SIG-M5 treated with dmso at 0.1 percent for 504 hours (cell line): ENCODE measurements around the gene CTU1.

Experiments
- DNase-seq: peaks from one replicate; lab custom pipeline; 2025; ENCODE audit not compliant: unreplicated experiment; lab: John Stamatoyannopoulos, UW

The CTU1 gene

DNA sequence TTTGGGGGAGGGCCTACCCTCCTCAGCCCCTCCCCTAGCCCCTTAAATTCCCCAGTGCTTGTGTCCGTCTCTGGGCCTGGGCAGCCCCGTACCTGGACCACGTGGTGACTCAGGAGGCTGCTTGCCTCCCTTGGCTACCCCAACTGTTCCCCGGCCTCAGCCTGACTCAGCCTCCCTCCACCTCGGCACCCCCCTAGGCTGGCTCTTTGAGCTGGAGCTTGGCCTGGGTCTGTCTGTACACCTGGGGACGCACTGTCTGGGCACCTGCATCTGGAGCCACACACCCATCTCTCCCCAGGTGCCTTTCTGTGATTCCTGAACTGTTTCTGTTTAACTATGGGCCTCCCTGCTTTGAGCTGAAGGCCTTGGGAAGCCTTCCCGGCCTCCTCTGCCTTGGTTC is 23.7 kb downstream of the CTU1 start:
- DNase-seq, result no peak

GRCh38 chr19:51083783-51084182 is 24.4 kb downstream of the CTU1 start:
- DNase-seq, result no peak

DNA sequence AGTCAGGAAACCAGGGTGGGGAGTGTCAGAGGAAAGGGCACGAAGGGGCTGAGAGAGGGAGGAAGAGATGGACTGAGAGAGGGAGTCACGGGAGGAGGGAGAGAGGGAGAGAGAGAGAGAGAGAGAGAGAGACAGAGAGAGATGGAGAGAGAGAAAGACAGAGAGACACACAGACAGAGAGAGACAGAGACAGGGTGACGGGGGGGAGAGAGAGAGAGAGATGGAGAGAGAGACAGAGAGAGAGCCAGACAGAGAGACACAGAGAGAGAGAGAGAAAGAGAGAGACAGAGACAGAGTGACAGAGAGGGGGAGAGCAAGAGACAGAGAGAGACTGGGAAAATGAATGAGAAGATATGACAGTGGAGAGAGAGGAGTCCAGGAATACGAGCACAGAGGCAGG is 25.0 kb downstream of the CTU1 start:
- no peak for DNase-seq

- DNase-seq, result no peak
These were observed 25.6 kb downstream of the CTU1 start, which contains the start of gene KLK14 for GRCh38 chr19:51082611-51083010. KLK14 (minus strand) TSS chr19:51082887; CDS start chr19:51082614, 273 bp downstream.

DNA sequence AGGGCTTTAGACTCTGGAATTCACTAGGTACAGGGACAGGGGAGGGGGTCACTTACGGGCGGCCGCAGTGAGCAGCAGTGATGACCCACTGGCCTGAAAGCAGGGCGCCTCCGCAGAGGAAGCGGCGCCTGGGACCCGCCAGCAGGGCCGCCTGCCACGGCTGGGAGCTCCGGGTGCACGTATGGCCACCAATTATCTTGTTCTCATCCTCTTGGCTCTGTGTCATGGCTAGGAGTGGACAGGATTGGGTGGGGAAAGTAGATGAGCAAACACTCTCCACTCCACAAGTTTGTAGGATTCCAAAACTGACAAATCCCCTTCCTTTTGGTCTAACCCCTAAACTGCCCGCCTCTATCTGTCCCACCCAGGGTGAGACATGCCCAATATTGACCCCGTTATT is 26.7 kb downstream of the CTU1 start:
- DNase-seq, result no peak

DNA sequence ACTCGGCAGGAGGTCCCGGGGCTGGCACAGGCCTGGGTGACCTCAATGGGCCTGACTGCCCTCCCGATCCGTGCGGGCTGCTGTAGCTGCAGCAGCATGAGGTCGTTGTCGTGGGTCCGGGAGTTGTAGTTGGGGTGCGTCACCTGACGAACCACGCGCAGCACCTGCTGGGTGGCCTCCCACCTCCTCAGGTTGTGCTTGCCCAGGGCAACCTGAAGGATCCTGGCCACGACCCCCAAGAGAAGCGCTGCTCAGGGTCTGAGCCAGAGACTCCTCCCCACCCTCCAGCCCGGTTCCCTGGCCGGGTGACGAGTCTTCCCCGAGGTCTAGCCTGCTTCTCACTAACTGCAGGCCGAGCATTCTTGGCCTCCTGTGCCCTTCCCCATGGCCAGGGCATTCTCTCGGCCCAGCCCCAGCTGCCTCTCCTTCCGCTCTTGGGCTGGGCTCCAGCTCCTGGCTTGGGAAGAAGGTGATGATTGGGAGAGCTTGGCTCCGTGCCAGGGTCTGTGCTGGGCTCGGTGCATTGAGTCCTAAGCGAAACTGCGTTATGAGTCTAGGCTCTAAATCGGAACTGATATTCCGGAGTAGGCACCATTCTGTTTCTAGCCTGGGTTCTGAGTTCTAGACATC is 28.6 kb downstream of the CTU1 start:
- no peak for DNase-seq

GRCh38 chr19:51078731-51079130 is 29.5 kb downstream of the CTU1 start:
- no peak for DNase-seq

- no peak for DNase-seq
These were observed 30.1 kb downstream of the CTU1 start for GRCh38 chr19:51078104-51078503.

- DNase-seq, result no peak
These were observed 31.5 kb downstream of the CTU1 start for GRCh38 chr19:51076631-51077213.

- DNase-seq, result no peak
These were observed 32.2 kb downstream of the CTU1 start for GRCh38 chr19:51075998-51076397.

DNA sequence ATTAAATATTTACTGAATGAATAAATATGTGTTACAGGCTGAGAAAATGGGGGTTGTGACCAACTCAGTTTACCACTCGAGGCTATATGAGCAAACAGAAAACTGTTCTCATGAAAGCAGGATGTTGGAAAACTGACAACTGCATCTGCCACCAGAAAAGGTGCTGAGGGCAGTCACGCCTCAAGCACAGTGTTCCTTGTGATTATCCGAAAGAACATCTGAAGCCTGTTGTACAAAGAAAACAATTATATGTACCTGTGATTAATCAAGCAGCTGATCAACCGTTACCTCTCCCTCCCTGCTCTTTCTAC is 37.2 kb downstream of the CTU1 start:
- DNase-seq, result peak; percentile 30

DNA sequence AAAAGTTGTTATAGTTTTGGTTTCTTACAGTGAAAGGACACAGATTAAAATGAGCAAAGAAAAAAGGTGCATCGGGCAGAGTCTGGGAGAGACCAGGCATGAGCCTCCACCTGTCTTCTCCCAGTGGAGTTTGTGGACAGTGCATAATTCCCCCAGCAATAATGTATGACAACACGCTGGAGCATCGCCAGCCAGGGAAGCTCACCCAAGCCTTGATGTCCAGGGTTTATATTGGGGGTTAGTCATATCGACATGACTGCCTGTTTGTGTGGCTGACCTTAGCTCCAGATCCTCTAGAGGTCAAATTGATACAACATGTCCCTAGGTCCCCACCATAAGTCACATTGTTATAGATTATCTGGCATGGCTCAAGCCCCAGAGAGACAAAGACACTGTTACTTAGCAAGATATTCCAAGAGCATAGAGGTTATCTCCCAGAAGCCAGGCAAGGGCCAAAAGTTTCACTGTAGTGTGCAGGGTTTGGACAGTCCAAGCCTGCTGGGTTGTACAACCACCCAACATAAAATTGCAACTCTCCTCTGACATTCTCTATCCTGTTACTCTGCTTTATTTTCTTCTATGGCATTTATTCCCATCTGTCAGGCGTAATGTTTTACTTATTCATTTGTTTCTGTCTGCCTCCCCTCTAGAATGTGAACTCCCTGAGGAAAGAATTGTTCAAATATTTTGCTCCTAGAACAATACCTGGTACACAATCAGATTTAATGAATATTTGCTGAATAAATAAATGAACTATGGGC is 37.7 kb downstream of the CTU1 start:
- DNase-seq, result no peak

DNA sequence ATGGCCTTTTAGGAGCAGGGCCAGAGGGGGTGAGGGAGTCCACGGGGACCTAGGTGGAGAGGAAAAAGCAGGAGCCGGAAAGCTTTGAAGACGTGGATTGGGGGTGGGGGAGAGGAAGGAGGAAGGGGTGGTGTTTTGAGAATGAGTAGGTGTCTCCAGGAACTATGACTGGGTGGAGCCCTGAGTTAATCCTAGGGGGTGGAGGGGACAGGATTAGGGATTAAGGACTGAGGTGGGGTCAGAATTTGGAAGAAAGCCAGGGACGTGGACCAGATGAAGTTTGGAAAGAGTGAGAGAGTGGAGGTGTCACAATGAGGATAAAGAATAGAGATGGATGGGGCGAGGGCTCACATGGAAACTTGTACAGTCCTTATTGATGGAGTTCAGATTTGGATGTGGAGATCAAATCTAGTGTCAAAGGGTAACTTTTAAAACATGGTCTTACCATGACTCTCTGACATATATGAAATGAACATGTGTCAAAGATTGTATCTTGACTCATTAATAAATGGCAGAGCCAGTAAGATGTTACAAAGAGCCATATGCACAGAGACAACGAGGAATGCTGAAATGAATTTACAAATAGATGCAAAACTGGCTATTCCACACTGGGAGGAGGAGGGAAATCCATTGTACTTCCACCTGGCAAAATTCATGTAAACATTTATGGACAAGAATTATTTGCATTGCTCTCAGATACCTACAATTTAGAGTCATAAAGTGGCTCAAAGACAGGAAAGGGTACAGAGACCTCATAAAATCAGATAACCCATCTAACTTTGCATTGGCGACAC is 41.6 kb downstream of the CTU1 start:
- no peak for DNase-seq

DNA sequence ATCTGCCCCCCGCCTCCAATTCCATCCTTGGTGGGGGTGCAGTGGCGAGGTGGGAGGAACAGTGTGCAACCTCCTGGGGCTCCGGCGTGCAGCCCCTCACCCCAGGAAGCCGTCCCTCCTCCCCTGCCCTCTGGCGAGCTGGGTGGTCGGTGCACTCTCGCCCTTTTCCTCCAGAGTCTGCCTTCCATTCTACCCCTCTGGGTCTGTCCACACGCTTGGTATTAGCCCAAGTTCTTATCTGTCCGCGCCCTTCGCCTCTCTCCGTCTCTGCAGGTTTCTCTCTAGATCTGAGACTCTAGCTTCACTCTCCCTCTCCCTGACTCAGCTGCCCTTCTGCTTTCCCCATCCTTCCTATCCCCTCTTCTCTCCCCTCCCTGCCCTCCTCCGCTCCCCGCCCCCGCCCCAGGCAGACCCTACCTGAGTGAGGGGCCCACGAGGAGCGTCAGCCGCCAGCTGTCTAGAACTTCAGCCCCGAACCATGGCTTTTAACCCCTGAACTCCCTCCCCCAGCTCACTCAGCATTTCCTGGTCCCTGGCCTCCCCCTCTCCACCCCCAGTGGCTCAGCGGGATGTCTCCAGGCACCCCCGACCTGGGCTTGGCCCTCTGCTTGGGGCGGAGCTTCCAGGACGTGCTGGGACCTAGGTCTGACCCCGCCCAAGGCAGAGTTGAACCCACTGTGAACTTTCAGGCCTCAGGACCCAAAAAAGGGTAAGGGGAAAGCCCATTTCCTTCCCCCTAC is 42.8 kb downstream of the CTU1 start:
- no peak for DNase-seq

DNA sequence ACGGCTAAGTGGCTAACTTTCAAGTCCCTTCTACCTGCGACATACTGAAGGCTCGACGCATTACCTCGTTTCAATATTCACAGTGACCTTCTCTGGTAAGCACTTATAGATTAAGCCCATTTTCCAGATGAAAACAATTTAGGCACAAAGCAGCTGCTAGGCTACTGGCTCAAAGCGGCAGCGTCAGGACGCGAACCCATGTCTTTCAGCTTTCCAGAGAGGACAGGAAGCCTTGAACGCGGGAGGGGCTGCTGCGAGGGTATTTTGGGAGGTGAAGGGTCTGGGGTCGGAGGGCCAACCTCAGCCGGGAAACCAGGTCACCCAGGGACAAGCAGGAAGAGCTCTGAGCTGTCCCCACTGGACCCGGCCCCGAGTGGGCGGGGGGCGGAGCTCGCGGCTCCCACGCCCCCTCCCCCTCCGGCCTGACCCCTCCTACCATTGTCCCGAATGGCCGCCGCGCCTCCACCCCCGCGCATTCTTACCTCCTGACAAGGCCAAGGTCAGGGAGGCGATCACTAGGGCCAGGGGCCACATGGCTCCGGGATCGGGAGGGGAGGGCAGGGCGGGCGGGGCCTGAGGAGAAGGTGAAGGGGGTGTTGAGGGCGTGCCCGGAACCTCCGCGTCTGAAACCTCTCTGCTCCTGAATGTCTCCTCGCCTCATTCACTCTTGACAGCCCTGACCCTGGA is 43.5 kb downstream of the CTU1 start, which contains the start of gene KLK13:
TSS of gene KLK13 (minus strand) at position 559 of the 687 bp plus-strand sequence. CDS start at position 534, 25 bp downstream.
- no peak for DNase-seq

DNA sequence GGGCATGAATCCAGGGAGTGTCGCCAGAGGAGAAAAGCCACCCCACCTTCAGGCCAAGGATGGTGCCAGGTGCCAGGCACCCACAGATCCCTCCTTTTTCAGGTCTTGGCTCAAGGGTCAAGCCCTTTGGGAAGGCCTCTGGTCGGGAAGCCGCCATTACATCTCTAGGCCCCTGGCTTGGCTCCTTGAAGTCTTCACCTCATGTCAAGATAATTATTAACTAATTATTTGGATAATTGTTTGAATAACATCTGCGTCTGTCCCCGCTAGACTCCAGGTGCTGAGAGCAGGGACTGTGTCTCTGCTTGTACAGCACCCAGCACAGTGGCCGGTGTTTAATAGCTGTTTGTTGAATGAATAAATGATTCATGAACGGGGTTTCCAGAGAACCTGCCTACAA is 44.5 kb downstream of the CTU1 start:
- no peak for DNase-seq

- DNase-seq, result no peak
These were observed 47.2 kb downstream of the CTU1 start for GRCh38 chr19:51060973-51061372.

DNA sequence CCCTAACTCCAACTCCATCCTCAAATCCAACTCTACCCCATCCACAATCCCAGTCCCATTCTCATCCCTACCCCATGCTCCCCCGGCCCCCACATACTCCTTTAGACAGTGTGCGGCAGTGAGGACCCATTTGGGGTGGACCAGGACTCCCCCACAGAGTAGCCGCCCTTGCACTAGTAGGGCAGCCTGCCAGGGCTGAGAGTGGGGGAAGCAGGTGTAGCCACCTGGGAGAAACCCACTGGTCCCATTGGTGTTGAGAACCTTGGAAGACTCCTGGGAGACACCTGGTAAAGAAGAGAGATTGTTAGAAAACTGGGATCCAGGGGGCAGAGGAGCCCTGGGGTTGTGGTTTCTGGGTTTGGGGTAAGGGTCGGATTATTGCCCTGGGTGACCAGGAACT is 47.9 kb downstream of the CTU1 start:
- no peak for DNase-seq

DNA sequence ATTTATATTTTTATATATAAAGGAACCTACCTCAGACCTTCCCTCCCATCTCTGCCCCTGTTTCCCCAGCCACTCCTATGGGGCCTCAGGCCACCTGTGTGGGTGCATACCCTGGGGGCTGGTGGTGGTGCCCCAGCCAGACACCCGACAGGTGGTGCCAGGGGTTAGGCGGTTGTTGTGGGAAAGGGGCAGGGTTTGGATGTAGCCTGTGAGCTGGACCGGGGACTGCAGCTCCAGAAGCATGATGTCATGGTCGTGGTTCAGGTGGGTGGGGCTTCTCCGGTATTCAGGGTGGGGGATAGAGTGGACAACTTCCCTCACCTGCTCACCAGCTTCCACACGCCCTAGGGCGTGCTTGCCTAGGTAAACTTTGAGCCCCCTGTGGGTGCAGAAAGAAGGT is 48.5 kb downstream of the CTU1 start:
- no peak for DNase-seq

- no peak for DNase-seq
These were observed 52.3 kb downstream of the CTU1 start for GRCh38 chr19:51055866-51056265.
